NCI-H2196 (cell line): ENCODE results near the gene OR51B5.
A peak's percentile ranks its signal among the peaks of the same experiment; 100 is the strongest.
"Not testable (repeated sequence)": the region's sequence is repeated elsewhere in the genome, so short reads cannot be mapped to it uniquely, and the experiment has no call there.

Experiments
- DNase-seq: peaks from one replicate; lab custom pipeline; 2025; ENCODE audit not compliant: unreplicated experiment; lab: John Stamatoyannopoulos, UW

Gene OR51B5

GRCh38 chr11:5343474-5344335 lies at the start of gene OR51B5:
Gene OR51B5 (minus strand): TSS chr11:5343524. CDS start chr11:5343524, 0 bp downstream.
- no peak for DNase-seq

GRCh38 chr11:5390210-5390609 lies 46.9 kb upstream of the OR51B5 start:
- DNase-seq, result no peak

- no peak for DNase-seq
These were observed 41.0 kb upstream of the OR51B5 start for GRCh38 chr11:5384335-5384734.

- no peak for DNase-seq
These were observed 40.3 kb upstream of the OR51B5 start, which contains the start of gene OR51M1 for GRCh38 chr11:5383576-5383975. Gene OR51M1 (plus strand): TSS chr11:5383812. CDS start chr11:5389399, 5,587 bp downstream.

GRCh38 chr11:5380740-5381342 lies 37.5 kb upstream of the OR51B5 start:
- DNase-seq, result peak; percentile 51

- no peak for DNase-seq
These were observed 26.5 kb upstream of the OR51B5 start for GRCh38 chr11:5369789-5370188.

- DNase-seq, result no peak
These were observed 25.2 kb upstream of the OR51B5 start for GRCh38 chr11:5368502-5369043.

- DNase-seq, result no peak
These were observed 24.2 kb upstream of the OR51B5 start for GRCh38 chr11:5367448-5368074.

GRCh38 chr11:5366856-5367255 lies 23.5 kb upstream of the OR51B5 start:
- DNase-seq, result no peak

GRCh38 chr11:5366365-5366764 lies 23.0 kb upstream of the OR51B5 start:
- DNase-seq, result not testable (repeated sequence)

GRCh38 chr11:5364214-5364613 lies 20.9 kb upstream of the OR51B5 start:
- DNase-seq, result no peak

- DNase-seq, result no peak
These were observed 20.4 kb upstream of the OR51B5 start for GRCh38 chr11:5363679-5364078.

- DNase-seq, result no peak
These were observed 18.8 kb upstream of the OR51B5 start for GRCh38 chr11:5362017-5362625.

- DNase-seq, result not testable (repeated sequence)
These were observed 12.7 kb upstream of the OR51B5 start for GRCh38 chr11:5356031-5356430.

GRCh38 chr11:5351208-5351607 lies 7.9 kb upstream of the OR51B5 start, which contains the start of gene OR51B6:
Gene OR51B6 (plus strand): TSS chr11:5351508. CDS start chr11:5351508, 0 bp downstream.
- no peak for DNase-seq

GRCh38 chr11:5349550-5349949 lies 6.2 kb upstream of the OR51B5 start:
- DNase-seq, result no peak

- no peak for DNase-seq
These were observed 5.3 kb upstream of the OR51B5 start for GRCh38 chr11:5348551-5349194.

GRCh38 chr11:5345831-5346230 lies 2.5 kb upstream of the OR51B5 start:
- DNase-seq, result no peak

GRCh38 chr11:5339771-5340322 lies 3.5 kb downstream of the OR51B5 start:
- no peak for DNase-seq

- not testable (repeated sequence) for DNase-seq
These were observed 6.1 kb downstream of the OR51B5 start for GRCh38 chr11:5337253-5337652.
